GM13977 (cell line): ENCODE results near the gene RPA1.
"Not testable (repeated sequence)": the region's sequence is repeated elsewhere in the genome, so short reads cannot be mapped to it uniquely, and the experiment has no call there.

Experiments
- DNase-seq: peaks from one replicate; pipeline ENCODE4 v3.0.0; 2012; ENCODE audit warnings: low spot score
- in situ Hi-C: fragments of 300-500 bp; cut with MboI; formaldehyde crosslinking; loops from one replicate; pipeline ENCODE4 v1.12.0; 2022; ENCODE audit warnings: low sequenced_read_pairs, low pct_unique_long_range_greater_than_20kb, mixed read lengths, inconsistent platforms; ENCODE audit not compliant: unreplicated experiment
- TF ChIP-seq, protein P1 (sequence below): IDR thresholded peaks from 2 replicates; pipeline ENCODE4 v1.5.1; 2012; ENCODE audit warnings: mild to moderate bottlenecking, control low read depth; ENCODE audit not compliant: insufficient read depth; ENCODE audit errors: extremely low read depth, missing control alignments

RPA1 gene

GRCh38 chr17:1787301-1787902, 42.4 kb upstream of the RPA1 start:
- TF ChIP-seq, protein P1, sequence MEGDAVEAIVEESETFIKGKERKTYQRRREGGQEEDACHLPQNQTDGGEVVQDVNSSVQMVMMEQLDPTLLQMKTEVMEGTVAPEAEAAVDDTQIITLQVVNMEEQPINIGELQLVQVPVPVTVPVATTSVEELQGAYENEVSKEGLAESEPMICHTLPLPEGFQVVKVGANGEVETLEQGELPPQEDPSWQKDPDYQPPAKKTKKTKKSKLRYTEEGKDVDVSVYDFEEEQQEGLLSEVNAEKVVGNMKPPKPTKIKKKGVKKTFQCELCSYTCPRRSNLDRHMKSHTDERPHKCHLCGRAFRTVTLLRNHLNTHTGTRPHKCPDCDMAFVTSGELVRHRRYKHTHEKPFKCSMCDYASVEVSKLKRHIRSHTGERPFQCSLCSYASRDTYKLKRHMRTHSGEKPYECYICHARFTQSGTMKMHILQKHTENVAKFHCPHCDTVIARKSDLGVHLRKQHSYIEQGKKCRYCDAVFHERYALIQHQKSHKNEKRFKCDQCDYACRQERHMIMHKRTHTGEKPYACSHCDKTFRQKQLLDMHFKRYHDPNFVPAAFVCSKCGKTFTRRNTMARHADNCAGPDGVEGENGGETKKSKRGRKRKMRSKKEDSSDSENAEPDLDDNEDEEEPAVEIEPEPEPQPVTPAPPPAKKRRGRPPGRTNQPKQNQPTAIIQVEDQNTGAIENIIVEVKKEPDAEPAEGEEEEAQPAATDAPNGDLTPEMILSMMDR = no peak
- in situ Hi-C loops = no loop called here
- no peak for DNase-seq

DNA sequence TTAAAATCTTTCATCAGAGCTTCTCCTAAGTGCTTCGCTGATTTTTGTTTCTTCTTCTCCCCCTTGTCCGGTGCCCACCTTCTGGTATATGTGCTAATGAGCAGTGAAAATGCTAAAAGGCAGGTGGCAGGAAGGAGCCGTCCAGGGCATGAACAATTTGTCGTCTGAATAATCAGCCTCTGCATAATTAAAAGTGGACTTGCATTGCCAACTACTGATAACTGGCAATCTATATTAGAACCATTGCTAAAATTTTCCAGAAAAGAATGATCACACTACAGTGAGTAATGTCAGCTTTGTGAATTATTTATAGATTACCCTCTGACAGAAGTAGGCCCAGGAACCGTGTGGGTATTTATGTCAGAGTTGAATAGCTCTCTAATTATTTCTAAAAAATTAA, 39.9 kb upstream of the RPA1 start:
- in situ Hi-C loops = no loop called here
- no peak for DNase-seq
- TF ChIP-seq, protein P1 = no peak

- in situ Hi-C loops = no loop called here
- TF ChIP-seq, protein P1 = no peak
- no peak for DNase-seq
Measured at GRCh38 chr17:1792495-1793446, 37.0 kb upstream of the RPA1 start.

- in situ Hi-C loops = no loop called here
- TF ChIP-seq, protein P1 = no peak
- DNase-seq = no peak
Measured at GRCh38 chr17:1793447-1793806, 36.4 kb upstream of the RPA1 start.

GRCh38 chr17:1796800-1797199, 33.0 kb upstream of the RPA1 start:
- in situ Hi-C loops = no loop called here
- no peak for DNase-seq
- TF ChIP-seq, protein P1 = no peak

- no peak for DNase-seq
- TF ChIP-seq, protein P1 = no peak
- in situ Hi-C loops = no loop called here
Measured at GRCh38 chr17:1797323-1797722, 32.5 kb upstream of the RPA1 start.

- in situ Hi-C loops, DNase-seq: not testable (repeated sequence)
Measured at GRCh38 chr17:1797846-1798245, 32.0 kb upstream of the RPA1 start.
